ENCODE data around the gene HKDC1.

- TF ChIP-seq CTCF (IDR thresholded peaks at IDR 0.05 in 2 of 3, conservative IDR thresholded peaks at IDR 0.05 in 1 of 3; ENCODE audit: control insufficient read depth in 2 of 3, extremely low read depth in 1 of 3, insufficient read depth in 1 of 3, low read depth in 3 of 3, low read length in 3 of 3) (no peak), TARDBP (IDR thresholded peaks at IDR 0.05; ENCODE audit: borderline replicate concordance) (no peak), TAF1 (IDR thresholded peaks at IDR 0.05; ENCODE audit: borderline replicate concordance, low read depth, low read length) (no peak), MAX (IDR thresholded peaks at IDR 0.05; ENCODE audit: low read depth, low read length) (no peak), REST (IDR thresholded peaks at IDR 0.05; ENCODE audit: low read depth, low read length) (no peak), KAT2A (conservative IDR thresholded peaks at IDR 0.05; ENCODE audit: control insufficient read depth, low read depth, low read length) (no peak), USF1 (IDR thresholded peaks at IDR 0.05; ENCODE audit: borderline replicate concordance, extremely low read length, insufficient read depth, low read depth, low read length) (no peak), SMAD1 (IDR thresholded peaks at IDR 0.05; ENCODE audit: low read depth, partially characterized antibody) (no peak), EZH2 (IDR thresholded peaks at IDR 0.05; ENCODE audit: borderline replicate concordance, control insufficient read depth, low read depth, low read length) (no peak)
These were observed 83.5 kb downstream of the HKDC1 start for GRCh38 chr10:69303632-69304051.

All from GM12878 (cell line).